GM21723 (cell line): ENCODE data around the gene SEC16B.
"Not testable (repeated sequence)": the region's sequence is repeated elsewhere in the genome, so short reads cannot be mapped to it uniquely, and the experiment has no call there.

Experiments
- ATAC-seq: cut with Tn5 transposase; IDR thresholded peaks from one replicate; pipeline ENCODE4 v1.9.1; 2021; ENCODE audit warnings: mild to moderate bottlenecking, moderate library complexity; ENCODE audit not compliant: unreplicated experiment

Gene SEC16B, protein sequence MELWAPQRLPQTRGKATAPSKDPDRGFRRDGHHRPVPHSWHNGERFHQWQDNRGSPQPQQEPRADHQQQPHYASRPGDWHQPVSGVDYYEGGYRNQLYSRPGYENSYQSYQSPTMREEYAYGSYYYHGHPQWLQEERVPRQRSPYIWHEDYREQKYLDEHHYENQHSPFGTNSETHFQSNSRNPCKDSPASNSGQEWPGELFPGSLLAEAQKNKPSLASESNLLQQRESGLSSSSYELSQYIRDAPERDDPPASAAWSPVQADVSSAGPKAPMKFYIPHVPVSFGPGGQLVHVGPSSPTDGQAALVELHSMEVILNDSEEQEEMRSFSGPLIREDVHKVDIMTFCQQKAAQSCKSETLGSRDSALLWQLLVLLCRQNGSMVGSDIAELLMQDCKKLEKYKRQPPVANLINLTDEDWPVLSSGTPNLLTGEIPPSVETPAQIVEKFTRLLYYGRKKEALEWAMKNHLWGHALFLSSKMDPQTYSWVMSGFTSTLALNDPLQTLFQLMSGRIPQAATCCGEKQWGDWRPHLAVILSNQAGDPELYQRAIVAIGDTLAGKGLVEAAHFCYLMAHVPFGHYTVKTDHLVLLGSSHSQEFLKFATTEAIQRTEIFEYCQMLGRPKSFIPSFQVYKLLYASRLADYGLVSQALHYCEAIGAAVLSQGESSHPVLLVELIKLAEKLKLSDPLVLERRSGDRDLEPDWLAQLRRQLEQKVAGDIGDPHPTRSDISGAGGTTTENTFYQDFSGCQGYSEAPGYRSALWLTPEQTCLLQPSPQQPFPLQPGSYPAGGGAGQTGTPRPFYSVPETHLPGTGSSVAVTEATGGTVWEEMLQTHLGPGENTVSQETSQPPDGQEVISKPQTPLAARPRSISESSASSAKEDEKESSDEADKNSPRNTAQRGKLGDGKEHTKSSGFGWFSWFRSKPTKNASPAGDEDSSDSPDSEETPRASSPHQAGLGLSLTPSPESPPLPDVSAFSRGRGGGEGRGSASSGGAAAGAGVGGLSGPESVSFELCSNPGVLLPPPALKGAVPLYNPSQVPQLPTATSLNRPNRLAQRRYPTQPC

DNA sequence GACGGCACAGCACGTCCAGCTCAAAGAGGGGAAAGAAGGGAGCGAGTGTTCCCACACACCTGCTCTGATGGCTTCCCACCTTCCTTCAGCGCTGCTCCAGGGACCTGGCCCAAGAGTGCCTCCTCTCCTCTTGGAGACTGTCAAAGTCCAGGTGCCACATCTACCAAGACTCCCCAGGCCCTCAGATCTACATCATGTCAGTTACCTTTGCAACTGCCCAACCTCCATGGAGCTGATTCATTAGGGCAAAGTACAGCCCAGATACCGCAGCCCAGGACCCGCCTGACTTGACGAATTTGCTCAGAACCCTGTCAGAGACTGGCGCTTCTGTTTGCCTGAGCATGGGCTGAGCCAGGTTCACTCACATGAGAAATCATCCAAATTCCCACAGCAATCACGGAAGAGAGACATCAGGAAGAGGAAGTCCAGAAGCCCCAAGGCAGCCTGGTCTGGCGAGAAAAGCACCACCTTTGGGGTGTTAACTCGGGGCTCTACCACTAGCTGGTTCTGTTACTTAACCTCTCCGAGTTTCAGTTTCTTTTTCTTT, at the start of gene SEC16B:
TSS of gene SEC16B (minus strand) at position 234 of the 547 bp plus-strand sequence. CDS start 2,077 bp downstream, outside the sequence.
- no peak for ATAC-seq

DNA sequence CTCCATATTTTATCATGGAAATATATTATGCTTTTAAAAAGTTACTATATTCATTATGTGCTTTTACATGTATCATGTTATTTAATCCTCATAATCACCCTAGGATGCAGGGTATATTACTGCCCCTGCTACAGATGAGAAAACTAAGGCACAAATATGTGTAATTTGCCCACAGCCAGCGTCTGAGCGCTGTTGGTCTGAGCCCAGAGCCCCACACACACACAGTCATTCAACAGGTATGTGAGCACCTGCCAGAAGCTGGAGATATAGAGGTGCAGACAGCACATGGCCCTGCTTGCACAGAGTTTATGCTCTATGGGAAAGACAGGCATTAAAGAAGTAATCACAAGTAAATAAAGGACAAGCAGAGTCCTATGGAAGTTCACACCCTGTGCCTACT, 49.8 kb upstream of the SEC16B start:
- ATAC-seq, result no peak

DNA sequence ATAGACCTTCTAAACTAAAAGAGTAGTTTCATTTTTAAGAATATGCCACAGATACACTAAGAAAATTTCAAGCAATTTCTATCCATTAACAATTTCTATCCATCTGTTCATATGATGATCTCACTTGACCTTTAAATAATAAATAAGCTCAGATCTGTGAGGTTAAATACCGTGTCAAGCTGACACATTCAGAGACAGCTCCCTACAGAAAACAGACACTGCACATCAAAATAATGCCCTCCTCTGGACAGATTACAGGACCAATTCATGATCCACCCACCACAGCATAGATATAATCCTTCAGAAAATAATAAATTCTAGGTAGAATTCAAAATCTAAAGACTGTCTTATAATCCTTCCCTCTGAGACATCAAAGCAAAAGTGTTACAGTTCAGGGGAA, 49.4 kb upstream of the SEC16B start:
- ATAC-seq, result no peak

DNA sequence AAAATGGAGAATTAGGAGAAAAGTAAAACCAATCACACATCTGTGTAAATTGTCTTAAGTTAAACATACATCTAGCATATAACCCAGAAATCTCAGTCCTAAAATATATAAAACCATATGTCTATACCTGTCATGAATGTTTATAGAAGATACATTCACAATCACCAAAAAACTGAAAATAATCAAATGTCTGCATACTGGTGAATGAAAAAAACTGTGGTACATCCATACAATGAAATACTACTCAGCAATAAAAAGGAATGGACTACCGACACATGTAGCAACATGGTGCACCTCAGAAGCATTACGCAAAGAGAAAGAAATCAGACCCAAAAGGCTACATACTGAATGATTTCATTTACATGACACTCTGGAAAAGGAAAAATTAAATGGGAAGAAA, 47.7 kb upstream of the SEC16B start:
- no peak for ATAC-seq

DNA sequence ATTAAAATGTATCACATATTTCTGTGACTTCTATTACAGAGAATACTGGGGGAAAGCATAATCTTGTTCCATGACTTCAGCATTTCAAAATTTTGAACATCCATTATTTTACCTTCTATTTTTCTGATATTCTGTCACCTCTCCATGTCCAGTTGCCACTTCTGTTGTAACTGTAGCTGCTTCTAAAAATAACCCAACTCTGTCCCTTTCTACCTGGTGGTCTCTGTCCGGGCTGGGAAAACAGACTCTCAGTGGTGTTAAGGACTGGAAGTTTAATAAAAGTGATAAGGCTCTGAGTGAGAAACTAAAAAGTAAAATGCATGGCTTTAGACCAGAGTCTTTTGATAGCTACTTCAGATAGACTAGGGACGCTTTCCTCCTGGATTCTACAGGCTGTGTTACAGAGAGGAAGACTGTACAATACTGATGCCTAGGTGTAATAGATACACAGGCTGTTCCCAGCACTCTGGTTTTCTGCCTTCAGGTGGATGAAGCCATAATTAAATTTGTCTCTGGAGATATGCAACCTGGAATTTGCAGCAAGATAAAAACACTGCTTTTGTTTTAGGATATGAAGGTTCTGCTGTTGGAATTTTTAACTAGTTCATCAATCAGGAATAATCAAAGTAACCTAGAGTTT, 42.1 kb upstream of the SEC16B start:
- ATAC-seq, result no peak

DNA sequence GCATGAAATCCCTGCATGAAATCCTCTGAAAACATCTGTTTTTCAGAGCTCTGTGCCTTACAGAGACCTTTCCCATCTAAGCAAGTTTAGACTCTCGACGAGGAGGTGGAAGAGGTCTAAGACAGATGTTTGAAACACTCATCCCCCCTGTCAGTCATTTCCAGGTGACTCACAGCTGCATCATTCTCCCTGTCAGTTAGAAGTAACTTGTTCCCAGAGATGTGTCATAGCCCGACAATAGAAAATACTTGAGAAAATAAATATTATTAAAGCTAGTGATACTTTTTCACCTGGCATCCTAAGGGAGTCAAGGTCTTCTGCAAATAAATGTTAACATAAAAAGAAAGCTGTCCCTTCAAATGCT, 41.6 kb upstream of the SEC16B start:
- ATAC-seq, result no peak

DNA sequence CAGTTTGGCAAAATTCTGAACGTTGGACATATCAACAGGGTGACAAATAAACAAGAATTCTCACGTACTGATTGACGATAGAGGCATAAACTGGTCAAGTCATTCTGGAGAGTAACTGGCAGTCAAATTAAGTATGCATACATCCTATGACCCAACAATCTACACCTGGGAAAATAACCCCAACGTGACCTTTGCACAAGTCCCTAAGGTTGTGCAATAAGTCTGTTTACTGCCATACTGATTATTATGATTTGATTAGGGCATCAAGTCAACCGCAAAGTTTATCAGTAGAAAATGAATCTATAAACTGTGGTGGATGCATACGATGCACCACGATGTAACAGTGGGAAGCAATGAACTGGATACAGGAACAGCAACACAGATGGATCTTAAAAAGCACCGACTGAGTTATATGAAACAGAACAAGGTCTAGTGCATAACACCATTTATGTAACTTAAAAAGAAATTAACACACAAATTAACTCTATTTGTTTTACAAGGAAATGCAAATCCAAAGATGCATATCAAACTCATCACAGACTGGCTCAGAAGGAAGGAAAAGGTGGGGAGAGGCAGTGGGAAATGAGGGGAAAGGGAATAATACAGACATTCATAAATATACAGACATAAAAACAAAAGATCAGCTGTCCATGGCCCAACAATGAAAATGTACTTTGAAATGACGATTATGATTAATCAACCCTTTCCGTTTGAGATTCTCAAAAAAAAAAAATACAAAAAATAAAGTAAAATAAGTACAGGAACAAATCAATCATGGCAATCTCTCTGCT, 41.0 kb upstream of the SEC16B start:
- no peak for ATAC-seq

DNA sequence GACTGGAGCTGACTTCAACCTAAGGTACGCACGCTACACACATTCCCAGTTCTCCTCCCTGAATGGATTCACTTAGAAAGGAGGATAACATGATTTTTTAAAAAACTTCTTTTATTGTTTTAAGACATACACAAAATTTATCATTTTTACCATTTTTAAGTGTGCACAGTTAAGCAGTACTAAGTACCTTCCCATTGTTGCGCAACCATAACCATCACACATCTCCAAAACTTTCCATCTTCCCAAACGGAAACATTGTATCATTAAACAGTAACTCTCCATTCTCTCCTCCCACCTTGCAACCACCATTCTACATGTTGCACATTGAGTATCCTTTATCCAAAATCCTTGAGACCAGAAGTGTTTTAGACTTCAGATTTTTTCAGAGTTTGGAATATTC, 36.2 kb upstream of the SEC16B start:
- no peak for ATAC-seq

DNA sequence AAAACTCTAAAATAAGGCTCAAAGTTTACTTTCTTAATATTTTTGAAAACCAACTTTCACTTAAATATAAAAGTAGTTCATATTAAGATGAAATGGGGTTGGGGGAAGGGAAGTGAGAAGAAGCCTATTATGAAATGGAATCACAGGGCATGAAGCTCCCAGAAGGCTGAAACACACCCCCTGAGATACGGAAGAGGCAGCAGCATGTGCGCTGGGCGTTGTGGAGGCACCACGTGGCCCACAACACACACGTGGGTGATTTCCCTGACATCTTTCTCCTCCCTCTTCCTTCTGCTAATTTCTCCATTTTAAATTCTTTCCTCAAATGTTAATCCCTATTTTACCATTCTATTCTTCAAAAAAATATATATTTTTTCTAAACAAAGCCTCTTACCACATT, 35.6 kb upstream of the SEC16B start:
- no peak for ATAC-seq

DNA sequence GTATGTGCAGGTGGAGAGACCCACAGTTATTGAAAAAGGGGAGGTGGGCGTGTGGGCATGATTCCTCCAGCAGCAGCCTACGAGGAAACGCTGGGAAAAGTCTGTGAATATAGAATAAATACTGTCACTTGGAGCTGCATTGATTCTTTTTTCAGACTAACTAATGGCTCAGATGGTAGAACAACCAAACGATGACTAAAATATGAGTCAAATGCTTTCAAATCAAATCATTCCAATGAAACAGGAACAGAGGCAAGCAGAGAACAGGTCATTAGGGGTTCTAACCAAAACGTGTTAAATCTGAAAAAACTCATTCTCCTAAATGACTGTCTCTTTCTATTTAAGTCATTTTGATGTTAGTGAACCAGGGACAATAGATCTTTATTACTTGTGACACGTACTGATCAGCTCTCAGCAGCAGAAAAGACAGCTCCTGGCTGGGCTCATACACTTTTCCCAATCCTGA, 35.1 kb upstream of the SEC16B start:
- peak; percentile 66 for ATAC-seq

DNA sequence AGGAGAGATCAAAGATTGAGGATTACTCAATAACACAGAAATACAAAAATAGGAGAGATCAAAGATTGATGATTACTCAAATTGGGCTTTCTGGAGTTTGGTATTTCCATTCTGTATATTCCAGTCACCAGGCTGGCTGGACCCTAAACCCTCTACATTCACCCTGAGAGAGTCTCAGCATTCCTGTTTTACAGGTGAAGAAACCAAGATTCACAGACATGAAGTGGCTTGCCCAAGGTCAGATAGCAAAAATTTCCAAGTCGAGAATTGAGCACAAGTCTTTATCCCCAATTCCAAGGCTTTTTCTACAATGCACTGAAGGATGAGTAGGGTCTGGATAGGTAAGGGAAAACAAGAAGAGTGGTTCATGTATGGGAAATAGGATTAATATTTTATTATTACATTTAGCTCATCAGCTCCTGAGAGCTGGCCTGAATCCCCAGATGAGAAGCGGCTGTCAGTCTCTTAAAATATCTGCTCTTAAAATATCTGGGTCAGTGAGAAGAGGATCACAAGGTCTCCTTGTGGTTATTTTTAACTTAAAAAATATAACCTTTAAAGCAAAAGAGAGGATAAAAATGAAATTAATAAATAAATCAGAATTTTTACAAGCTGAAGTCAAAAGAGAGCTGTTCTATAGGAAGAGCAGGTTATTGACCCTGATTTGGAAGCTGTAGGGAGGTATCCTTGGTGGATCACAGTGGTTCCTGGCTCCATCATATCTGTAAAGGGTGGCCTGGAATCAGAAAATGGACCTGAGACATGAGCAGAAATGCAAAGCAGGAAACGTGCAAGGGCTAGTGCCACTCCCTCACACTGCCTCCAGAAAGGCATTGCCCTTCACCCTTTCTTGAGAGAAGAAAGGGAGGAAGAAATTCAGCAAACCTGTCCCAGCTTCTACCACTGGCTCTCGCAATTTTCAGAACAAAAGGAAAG, 29.1 kb upstream of the SEC16B start:
- no peak for ATAC-seq

DNA sequence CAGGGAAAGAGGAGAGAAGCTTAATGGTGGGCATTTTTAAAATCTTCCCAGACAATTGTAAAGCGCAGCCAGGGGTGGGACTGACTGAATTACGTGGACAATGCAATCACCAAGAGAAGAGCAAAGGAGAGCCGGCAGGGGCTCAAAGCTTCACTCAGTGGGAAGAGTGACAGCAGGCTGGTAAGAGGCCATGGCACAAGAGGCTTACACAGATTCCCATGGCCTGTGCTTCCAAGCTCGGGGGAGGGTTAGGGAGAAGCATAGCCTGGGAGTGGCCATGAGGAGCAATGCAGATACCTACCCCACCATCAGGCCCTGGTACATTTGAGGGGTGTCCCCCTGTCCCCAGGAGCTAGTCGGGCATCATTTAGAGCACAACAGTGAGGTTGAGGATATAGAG, 27.1 kb upstream of the SEC16B start:
- no peak for ATAC-seq

DNA sequence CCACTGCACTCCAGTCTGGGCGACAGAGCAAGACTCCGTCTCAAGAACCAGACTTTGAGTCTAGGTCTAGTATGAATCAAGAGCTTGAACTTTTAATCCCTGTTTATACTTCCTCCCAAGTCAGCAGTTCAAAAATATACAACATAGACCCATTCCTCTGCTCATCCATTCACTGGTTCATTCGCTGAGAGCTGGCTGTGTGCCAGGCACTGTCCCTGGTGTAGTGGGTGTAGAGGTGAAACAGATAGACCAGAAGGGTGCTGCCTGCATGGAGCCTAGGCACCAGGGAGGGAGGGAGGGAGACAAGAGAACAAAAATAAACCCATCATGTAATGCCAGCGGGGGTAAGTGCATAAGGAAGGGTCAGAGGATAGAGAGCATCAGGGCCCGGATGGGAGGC, 25.5 kb upstream of the SEC16B start:
- no peak for ATAC-seq

DNA sequence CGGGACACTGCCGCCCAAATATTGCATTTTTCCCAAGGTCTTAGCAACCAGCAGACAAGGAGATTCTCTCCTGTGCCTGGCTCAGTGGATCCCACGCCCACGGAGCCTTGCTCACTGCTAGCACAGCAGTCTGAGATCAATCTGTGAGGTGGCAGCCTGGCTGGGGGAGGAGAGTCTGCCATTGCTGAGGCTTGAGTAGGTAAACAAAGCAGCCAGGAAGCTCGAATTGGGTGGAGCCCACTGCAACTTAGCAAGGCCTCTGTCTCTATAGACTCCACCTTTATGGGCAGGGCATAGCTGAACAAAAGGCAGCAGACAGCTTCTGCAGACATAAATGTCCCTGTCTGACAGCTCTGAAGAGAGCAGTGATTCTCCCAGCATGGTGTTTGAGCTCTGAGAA, 16.4 kb upstream of the SEC16B start:
- ATAC-seq, result not testable (repeated sequence)

DNA sequence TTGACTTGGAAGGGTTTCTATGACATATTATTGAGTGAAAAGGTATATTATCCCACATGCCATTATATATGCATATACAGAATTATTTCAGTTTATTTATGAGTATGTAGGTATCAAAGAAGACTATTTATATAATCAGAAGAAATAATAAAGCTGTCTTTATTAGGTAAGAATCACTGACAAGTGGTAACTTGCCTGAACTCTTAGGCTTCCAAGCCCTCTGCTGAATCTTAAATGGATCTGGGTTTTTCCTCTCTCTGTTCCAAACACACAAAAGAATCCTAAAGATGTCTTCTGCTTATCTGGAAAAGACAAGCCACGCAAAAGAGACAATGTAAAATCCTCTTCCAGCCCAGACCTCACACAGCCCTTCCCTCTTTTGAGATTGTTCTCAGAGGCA, 14.9 kb upstream of the SEC16B start:
- ATAC-seq, result no peak

DNA sequence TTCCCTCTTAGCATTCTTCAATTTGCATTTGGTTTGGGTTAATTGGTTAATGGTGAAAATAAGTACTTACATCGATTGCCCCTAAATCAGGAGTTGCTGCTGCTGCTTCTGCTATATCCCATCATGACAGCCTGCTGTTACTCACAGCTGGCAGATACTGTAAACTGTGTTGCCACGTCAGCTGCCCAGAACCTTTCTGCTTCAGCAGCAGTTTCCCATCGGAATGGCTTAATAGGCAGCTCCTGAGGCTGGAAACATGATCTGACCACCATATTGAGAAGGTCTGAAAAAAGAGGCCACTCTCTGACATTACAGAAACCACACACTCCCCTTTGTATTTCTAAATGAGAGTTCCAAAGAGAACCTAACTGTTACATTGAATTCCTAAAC, 14.3 kb upstream of the SEC16B start:
- no peak for ATAC-seq

DNA sequence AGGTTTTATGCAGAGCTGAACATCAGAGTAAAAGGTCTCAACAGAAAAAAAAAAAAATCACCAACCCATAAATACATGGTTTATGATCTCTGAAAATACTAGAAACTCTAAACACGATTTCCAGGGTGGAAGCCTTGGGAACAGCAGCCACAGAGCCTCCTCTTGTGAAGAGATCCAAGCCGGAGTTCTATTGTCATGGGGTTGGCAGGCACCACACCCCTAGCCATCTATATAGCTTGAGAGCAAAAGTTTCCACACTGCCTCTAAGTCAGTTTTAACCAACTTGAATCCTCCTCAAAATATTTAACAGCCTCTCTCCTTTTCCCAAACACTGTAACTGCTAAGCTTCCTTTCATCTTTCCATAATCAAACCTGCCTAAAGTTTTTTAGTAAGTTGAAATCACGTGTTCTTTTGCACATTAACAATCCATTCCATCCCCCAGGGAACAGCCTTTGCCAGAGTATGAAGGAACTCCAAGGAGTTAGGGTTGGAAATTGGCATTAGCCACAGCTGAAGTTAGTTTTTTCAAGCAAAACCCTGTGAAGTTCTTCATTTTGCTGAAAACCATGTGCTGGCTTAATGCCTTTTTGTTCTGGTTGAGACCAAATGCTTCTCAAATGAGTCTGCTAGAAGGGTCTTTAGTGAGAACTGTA, 13.8 kb upstream of the SEC16B start:
- no peak for ATAC-seq

DNA sequence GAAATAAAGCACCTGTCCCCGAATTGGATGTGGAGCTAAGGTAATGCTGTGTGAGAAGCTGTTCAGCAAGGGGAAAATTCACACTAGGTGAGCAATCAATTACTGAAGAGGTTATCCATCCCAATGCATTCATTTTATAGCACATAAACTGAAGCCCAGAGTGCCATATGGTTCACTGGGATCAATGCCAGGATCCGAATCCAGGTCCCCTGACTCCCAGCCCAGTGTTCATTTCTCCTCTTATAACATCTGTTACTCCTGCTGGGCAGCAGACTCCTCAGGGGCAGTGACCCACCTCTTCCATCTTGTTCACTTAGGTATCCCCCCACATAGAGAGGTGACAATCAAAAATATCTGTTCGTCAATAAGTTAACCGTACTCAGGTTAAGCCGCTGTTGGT, 13.2 kb upstream of the SEC16B start:
- ATAC-seq, result no peak

DNA sequence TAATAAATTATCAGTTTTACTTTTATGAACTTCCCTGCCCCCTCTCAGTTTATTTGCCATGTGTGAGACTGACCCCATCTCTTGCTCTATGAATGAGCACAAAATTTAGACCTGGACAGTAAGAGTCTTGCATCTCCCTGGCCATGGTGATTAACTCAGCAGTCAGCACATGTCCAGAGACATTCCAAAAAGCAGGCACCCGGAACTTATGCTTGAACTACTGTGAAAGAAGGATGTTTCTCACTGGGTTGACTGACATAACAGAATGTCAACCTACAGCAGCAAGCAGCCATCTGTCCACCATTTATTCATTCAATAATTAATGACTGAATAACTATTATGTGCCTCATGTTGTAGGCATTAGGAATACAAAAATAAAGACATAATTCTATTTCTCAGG, 11.3 kb upstream of the SEC16B start:
- ATAC-seq, result no peak
